D341Med (cell line): ENCODE results near the gene UBR4.

Experiments
- DNase-seq: peaks from one replicate; pipeline ENCODE4 v3.0.0; 2012; ENCODE audit warnings: low spot score

UBR4 gene

DNA sequence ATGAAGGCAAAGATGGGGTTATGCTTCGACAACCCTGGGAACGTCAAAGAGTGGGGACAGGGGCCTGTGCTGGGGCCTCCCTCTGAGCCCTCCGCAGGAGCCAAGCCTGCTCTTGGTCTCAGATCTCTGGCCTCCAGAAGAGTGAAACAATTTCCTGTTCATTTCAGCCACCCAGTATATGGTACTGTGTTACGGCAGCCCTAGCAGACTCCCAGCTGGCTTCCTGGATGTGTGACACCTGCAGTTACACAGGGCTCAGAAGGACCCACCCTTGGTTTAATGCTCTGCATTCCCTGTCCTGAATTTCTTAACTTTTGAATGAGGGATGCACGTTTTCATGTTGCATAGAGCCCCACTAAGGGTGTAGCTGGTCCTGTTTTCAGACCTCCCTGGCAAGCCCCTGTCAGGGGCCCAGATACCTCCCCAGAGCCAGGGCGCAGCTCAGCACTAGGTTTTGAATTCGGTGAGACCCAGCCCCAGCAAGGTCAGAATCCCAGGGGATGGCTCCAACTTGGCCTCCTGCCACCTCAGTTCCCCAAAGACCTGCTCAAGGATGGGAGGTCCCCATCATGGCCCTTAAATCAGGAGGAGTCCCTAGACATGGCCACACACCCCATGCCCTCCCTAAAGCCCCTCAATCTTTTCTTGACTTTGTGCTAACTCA lies 174.6 kb downstream of the UBR4 start:
- DNase-seq = peak; percentile 22

DNA sequence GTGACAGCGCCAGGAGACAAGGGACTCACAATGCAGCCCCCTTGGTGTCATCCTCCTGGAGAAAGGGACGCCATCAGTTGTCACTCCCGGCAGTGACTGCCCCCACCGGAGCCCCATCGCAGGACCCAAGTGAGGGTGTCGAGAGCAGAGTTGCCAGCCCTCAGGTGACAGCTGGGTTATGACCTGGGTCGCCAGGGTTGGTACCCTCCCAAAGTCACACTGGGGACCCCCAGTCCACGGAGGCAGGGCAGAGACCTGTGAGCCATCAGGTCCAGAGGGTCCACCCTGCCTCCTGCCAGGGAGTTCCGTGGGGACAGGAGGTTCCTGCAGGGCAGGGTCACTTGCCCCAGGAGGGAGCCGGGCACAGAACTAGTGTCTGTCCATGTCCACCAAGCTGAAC lies 175.3 kb downstream of the UBR4 start:
- peak; percentile 20 for DNase-seq

GRCh38 chr1:19033926-19034680 lies 176.0 kb downstream of the UBR4 start:
- peak; percentile 22 for DNase-seq

- no peak for DNase-seq
Observed at GRCh38 chr1:19033515-19033839, 176.6 kb downstream of the UBR4 start.

DNA sequence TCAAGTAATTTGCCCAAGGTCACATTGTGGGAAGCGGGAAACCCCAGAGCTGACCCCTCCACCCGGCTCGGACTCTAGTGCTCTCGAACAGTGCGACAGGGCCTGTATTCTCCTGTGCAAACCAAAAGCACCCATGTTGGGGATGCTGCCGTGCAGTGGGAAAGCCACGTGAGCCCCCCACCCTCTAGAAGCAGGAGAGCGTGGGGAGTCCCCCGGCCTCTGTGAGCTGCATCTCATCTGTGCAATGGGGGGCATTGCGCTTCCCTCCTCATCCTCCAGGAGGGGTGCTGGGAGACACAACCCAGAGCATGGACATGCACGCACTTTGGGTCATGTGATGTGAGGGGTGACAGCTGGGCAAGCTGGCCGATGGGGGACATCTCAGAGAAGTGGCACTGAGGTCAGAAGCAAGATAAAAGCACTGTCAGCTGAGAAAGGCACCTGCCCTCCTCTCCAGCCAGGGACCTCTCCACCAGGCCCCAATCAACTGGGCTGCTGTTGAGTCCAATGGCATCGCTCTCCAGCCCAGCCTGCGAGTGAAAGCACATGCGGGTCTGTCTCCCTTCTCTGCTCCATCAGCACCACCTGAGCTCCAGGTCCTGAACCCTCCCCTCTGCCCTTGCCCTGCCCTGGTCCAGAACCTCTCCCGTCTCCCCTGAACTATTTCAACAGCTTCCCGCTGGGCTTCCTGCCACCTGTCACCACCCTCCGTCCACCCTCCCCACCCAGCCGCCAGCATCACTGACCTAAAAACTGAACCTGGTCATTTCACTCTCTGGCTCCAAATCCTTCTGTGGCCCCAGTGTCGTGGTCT lies 177.2 kb downstream of the UBR4 start:
- DNase-seq = peak; percentile 19

DNA sequence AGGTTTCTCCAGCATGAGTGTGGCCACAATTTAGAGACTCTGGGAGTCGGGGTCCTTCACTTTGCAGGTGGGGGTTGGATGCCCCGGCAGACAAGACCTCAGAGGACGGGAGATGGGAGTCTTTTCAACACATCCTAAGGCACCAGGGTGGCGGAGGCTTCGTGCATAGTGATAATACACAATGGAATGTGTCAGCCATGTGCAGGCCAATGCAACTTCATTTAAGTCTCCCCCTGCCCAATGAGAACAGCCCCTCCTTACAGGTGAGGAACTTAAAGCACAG lies 177.7 kb downstream of the UBR4 start:
- no peak for DNase-seq

DNA sequence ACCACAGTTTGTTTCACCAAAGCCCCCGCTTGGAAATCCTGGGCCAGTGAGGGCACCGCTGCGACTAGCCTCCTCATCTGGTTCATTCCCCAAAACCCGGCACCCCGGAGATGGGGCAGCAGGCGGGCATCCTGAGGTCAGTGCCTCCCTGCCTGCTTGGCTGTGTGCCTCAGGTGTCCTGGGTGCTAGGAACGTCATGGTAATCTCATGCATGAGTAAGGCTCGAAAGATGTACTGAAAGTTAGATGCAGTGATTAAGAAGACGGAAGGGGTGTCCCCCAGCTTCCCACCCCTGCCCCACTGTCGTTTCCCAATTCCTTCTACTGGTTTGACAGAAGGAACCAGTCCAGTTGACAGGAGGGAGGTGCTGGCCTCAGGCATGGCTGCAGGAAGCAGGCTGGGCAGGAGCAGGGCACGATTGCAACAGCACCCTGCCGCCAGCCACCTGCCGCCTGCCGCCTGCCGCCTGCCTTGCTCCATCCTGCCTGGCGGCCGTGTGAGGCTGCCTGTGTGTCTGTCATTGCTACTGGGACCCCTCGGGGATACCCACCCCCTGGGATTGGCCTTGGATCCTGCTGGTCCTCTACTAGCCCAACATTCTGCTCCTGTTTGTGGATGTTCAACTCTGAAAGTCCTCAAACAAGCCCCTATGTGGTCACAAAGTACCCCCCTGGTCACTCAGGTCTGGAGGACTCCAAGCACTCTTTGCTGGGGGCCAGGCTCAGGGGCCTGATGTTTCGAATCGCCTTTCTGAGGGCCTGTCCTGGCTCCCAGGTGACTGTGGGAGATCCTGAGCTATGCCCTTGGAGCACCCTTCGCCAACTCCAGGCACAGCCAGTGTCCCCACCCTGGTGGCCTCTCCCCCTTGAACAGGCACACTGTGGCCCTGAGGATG lies 180.6 kb downstream of the UBR4 start:
- peak; percentile 32 for DNase-seq

GRCh38 chr1:19028546-19029129 lies 181.4 kb downstream of the UBR4 start:
- peak; percentile 7 for DNase-seq

- peak; percentile 28 for DNase-seq
Observed at GRCh38 chr1:19028110-19028509, 182.0 kb downstream of the UBR4 start.
